Measurements from ENCODE around the gene TNFRSF13B.
"Not testable (repeated sequence)": the region's sequence is repeated elsewhere in the genome, so short reads cannot be mapped to it uniquely, and the experiment has no call there.

The TNFRSF13B gene

DNA sequence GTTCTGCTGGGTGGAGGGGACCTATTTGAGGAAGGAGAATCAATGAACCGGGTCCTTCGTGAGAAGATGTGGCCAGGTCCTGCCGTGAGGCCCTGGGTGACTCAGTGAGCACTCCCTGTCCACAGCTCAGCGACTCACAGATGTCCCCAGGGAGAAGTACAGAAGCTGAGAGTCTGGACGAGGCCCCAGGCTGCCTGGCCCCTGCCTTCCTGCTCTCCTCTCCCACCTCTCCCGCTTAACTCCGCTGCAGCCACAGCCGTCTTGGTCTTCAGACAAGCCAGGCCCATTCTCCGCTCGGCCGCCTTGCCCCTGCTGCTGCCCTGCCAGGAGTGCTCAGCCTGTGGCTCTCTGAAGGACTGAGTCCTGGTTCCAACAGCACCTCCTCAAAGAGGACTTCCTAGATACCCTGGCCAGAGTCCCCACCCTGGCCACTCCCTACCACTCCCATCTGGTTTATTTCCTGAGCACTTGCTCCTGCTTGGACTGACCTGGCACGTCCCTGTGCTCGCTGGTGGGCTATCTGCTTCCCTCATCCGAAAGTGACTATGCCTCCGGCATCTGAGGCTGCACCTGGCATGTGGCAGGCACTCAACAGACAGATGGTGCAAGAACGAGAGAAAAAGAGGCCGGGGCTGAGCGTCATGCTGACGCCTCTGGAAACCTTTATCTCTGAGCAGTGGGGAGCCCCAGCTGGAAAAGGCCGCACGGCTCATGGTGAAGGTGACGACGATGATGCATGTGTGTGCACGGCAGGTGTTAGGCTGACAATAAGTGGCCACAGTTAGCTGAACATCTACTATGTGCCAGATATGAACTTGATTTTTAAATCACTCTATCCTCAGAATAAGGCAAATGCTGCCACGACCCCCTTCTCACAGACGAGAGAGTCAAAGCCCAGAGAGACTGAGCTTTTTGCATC, 9.2 kb upstream of the TNFRSF13B start:
- Histone ChIP-seq H3K27ac (ENCODE audit: insufficient read depth in 1 of 2, low read depth in 1 of 2, low read length in 2 of 2, poor library complexity in 1 of 2, severe bottlenecking in 2 of 2) (no peak overlapping the region), H3K4me3 (ENCODE audit: control insufficient read depth in 1 of 7, extremely low read depth in 1 of 7, insufficient read depth in 4 of 7, low read depth in 2 of 7, low read length in 6 of 7) (no peak overlapping the region), H3K27me3 (replicated peaks in 2 of 5; ENCODE audit: control insufficient read depth in 4 of 5, insufficient read depth in 5 of 5, low read length in 4 of 5) (peaks cover 0 to 3% (median 0%) of the 10 kb centered on the region in 5 experiments), H3K4me1 (ENCODE audit: control extremely low read depth in 1 of 4, control insufficient read depth in 4 of 4, insufficient read depth in 4 of 4, low read length in 3 of 4) (peaks cover 0 to 2% (median 0%) of the 10 kb centered on the region in 4 experiments), H3K36me3 (ENCODE audit: control insufficient read depth in 4 of 4, insufficient read depth in 4 of 4, low read length in 3 of 4) (no peaks in the 10 kb centered on the region), H3K9me3 (ENCODE audit: control extremely low read depth in 1 of 5, control insufficient read depth in 4 of 5, insufficient read depth in 2 of 5, low read depth in 1 of 5, low read length in 4 of 5) (no peaks in the 10 kb centered on the region)
- CTCF ChIA-PET: no interaction called here
- DNase-seq: no peak
- WGBS (ENCODE audit: insufficient coverage): 94% methylated on average over 22 of the region's 26 CpGs
- POLR2A ChIA-PET: no interaction called here

DNA sequence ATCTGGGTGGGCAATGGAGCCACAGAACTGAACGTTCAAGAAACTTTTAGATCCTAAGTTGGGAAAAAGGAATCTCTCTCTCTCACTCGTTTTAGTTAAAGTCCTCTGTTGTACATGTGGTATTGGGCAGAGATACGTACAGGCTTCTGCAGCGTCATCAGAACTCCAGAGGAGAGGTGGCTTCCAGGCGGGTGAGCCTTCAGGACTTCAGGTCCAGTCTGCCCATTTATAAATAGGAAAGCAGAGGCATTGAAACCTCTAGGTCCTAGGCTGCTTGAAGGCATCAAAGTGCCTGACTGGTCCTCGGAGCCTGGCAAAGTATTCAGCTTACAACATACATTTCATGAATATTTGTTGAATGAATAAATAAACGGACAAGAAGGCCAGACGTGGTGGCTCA, 8.1 kb upstream of the TNFRSF13B start:
- no peak overlapping the region for H3K27ac ChIP-seq (ENCODE audit: insufficient read depth in 1 of 2, low read depth in 1 of 2, low read length in 2 of 2, poor library complexity in 1 of 2, severe bottlenecking in 2 of 2)
- H3K36me3 ChIP-seq (ENCODE audit: control insufficient read depth in 4 of 4, insufficient read depth in 4 of 4, low read length in 3 of 4): no peaks in the 10 kb centered on the region
- ChIA-PET POLR2A (no interaction called here), CTCF (no interaction called here)
- H3K27me3 ChIP-seq (replicated peaks in 2 of 5; ENCODE audit: control insufficient read depth in 4 of 5, insufficient read depth in 5 of 5, low read length in 4 of 5): peaks cover 0 to 3% (median 0%) of the 10 kb centered on the region in 5 experiments
- no peak overlapping the region for H3K4me3 ChIP-seq (ENCODE audit: control insufficient read depth in 1 of 7, extremely low read depth in 1 of 7, insufficient read depth in 4 of 7, low read depth in 2 of 7, low read length in 6 of 7)
- DNase-seq: no peak
- no peaks in the 10 kb centered on the region for H3K9me3 ChIP-seq (ENCODE audit: control extremely low read depth in 1 of 5, control insufficient read depth in 4 of 5, insufficient read depth in 2 of 5, low read depth in 1 of 5, low read length in 4 of 5)
- 98% methylated on average over 5 of the region's 8 CpGs for WGBS (ENCODE audit: insufficient coverage)
- peaks cover 0 to 2% (median 0%) of the 10 kb centered on the region in 4 experiments for H3K4me1 ChIP-seq (ENCODE audit: control extremely low read depth in 1 of 4, control insufficient read depth in 4 of 4, insufficient read depth in 4 of 4, low read length in 3 of 4)

DNA sequence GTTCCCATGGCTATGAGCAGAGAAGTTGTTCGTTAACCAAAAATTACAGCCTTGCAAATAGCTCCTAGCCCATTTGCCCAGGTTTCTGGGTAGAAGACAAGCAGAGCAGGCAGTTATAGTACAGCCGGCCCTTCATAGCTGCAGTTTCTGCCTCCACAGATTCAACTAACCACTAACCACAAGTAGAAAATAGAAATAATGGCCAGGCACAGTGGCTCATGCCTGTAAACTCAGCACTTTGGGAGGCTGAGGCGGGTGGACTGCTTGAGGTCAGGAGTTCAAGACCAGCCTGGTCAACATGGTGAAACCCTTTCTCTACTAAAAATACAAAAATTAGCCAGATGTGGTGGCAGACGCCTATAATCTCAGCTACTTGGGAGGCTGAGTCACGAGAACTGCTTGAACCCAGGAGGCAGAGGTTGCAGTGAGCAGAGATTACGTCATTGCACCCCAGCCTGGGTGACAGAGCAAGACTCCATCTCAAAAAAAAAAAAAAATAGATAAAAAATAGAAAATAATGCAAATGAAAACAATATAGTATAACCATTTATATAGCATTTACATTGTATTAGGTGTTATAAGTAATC, 7.4 kb upstream of the TNFRSF13B start:
- H3K9me3 ChIP-seq (ENCODE audit: control extremely low read depth in 1 of 5, control insufficient read depth in 4 of 5, insufficient read depth in 2 of 5, low read depth in 1 of 5, low read length in 4 of 5); H3K4me3 ChIP-seq (ENCODE audit: control insufficient read depth in 1 of 7, extremely low read depth in 1 of 7, insufficient read depth in 4 of 7, low read depth in 2 of 7, low read length in 6 of 7); H3K36me3 ChIP-seq (ENCODE audit: control insufficient read depth in 4 of 4, insufficient read depth in 4 of 4, low read length in 3 of 4); DNase-seq; H3K27me3 ChIP-seq (replicated peaks in 2 of 5; ENCODE audit: control insufficient read depth in 4 of 5, insufficient read depth in 5 of 5, low read length in 4 of 5); POLR2A ChIA-PET; H3K27ac ChIP-seq (ENCODE audit: insufficient read depth in 1 of 2, low read depth in 1 of 2, low read length in 2 of 2, poor library complexity in 1 of 2, severe bottlenecking in 2 of 2); H3K4me1 ChIP-seq (ENCODE audit: control extremely low read depth in 1 of 4, control insufficient read depth in 4 of 4, insufficient read depth in 4 of 4, low read length in 3 of 4): not testable (repeated sequence)
- WGBS (ENCODE audit: insufficient coverage): 100% methylated on average over 4 of the region's 6 CpGs
- CTCF ChIA-PET: interaction anchor here (1.0 kb wide), 1 partner anchor 11 kb away, joined by 4 read pairs; no protein-coding TSS in a partner anchor

DNA sequence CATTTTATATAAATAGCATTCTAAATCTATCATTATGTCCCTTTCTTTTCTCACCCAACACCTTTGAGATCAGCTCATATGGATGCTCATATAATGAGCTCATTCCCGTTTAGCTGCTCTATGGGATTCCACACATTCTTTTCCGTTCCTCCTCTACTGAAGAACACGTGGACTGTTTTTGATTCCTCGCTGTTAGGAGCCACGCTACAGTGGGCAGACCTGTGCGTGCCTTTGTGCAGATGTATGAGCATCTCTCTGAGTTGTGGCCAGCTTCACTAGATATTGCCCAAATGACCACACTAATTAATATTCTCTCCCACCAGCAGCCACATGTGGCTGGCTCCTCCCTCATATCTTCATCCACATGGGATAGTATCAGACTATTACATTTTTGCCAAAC, 6.0 kb upstream of the TNFRSF13B start:
- CTCF ChIA-PET: interaction anchor here (0.7 kb wide), 1 partner anchor 665 kb away, joined by 3 read pairs; no protein-coding TSS in a partner anchor
- no peak for DNase-seq
- WGBS (ENCODE audit: insufficient coverage): 91% methylated on average over 6 of the region's 6 CpGs

DNA sequence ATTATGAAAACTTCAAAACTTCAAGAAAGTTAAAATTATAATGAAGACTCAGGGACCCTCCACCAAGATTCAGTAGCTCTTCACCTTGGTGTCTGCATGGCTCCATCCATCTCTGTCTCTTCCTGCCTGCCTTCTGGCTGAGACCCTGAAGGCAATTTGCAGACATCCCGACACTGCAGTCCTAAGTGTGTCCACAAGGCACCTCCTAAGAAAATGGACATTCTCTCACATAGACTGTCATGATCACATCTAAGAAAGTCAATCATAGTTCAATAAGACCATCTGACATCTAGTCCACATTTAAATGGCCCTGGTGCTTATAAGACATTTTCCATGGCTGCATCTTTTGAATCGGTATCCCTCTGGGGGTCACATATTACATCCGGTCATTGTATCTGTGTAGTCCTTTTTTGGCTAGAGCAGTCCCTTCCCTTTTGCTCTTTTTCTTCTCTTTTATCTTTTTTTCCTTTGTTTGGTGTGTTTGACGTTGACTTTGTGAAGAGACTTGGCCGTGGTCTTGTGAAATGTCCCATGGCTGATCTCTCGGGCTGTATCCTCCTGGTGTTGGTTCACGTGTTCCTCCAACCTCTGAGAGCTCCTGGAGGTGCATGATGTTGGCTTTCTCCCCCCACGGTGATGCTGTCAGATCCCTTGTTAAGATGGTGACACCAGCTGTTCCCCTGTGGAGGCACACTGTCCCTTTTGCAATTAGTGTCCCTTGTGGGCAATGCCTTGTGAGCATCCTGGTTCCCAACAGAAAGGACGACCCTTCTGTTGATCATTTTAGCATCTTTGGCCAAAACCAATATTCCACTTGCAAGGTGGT, 5.0 kb upstream of the TNFRSF13B start:
- Histone ChIP-seq H3K4me3 (ENCODE audit: control insufficient read depth in 1 of 7, extremely low read depth in 1 of 7, insufficient read depth in 4 of 7, low read depth in 2 of 7, low read length in 6 of 7) (no peak overlapping the region), H3K36me3 (ENCODE audit: control insufficient read depth in 4 of 4, insufficient read depth in 4 of 4, low read length in 3 of 4) (no peaks in the 10 kb centered on the region), H3K27me3 (replicated peaks in 2 of 5; ENCODE audit: control insufficient read depth in 4 of 5, insufficient read depth in 5 of 5, low read length in 4 of 5) (peaks cover 0 to 2% (median 0%) of the 10 kb centered on the region in 5 experiments), H3K9me3 (ENCODE audit: control extremely low read depth in 1 of 5, control insufficient read depth in 4 of 5, insufficient read depth in 2 of 5, low read depth in 1 of 5, low read length in 4 of 5) (no peaks in the 10 kb centered on the region), H3K27ac (ENCODE audit: insufficient read depth in 1 of 2, low read depth in 1 of 2, low read length in 2 of 2, poor library complexity in 1 of 2, severe bottlenecking in 2 of 2) (no peak overlapping the region), H3K4me1 (ENCODE audit: control extremely low read depth in 1 of 4, control insufficient read depth in 4 of 4, insufficient read depth in 4 of 4, low read length in 3 of 4) (peaks cover 0 to 2% (median 0%) of the 10 kb centered on the region in 4 experiments)
- ChIA-PET CTCF (interaction anchor here (1.0 kb wide), 1 partner anchor 11 kb away, joined by 3 read pairs; no protein-coding TSS in a partner anchor), POLR2A (no interaction called here)
- DNase-seq: no peak
- WGBS (ENCODE audit: insufficient coverage): 100% methylated on average over 8 of the region's 9 CpGs

More for the DNA sequence above, 6.0 kb upstream of the TNFRSF13B start:
- peaks cover 0 to 2% (median 0%) of the 10 kb centered on the region in 5 experiments for H3K27me3 ChIP-seq (replicated peaks in 2 of 5; ENCODE audit: control insufficient read depth in 4 of 5, insufficient read depth in 5 of 5, low read length in 4 of 5)
- H3K4me3 ChIP-seq (ENCODE audit: control insufficient read depth in 1 of 7, extremely low read depth in 1 of 7, insufficient read depth in 4 of 7, low read depth in 2 of 7, low read length in 6 of 7): no peak overlapping the region
- no peaks in the 10 kb centered on the region for H3K36me3 ChIP-seq (ENCODE audit: control insufficient read depth in 4 of 4, insufficient read depth in 4 of 4, low read length in 3 of 4)
- POLR2A ChIA-PET: no interaction called here
- H3K4me1 ChIP-seq (ENCODE audit: control extremely low read depth in 1 of 4, control insufficient read depth in 4 of 4, insufficient read depth in 4 of 4, low read length in 3 of 4): peaks cover 0 to 2% (median 0%) of the 10 kb centered on the region in 4 experiments
- no peaks in the 10 kb centered on the region for H3K9me3 ChIP-seq (ENCODE audit: control extremely low read depth in 1 of 5, control insufficient read depth in 4 of 5, insufficient read depth in 2 of 5, low read depth in 1 of 5, low read length in 4 of 5)
- H3K27ac ChIP-seq (ENCODE audit: insufficient read depth in 1 of 2, low read depth in 1 of 2, low read length in 2 of 2, poor library complexity in 1 of 2, severe bottlenecking in 2 of 2): no peak overlapping the region

DNA sequence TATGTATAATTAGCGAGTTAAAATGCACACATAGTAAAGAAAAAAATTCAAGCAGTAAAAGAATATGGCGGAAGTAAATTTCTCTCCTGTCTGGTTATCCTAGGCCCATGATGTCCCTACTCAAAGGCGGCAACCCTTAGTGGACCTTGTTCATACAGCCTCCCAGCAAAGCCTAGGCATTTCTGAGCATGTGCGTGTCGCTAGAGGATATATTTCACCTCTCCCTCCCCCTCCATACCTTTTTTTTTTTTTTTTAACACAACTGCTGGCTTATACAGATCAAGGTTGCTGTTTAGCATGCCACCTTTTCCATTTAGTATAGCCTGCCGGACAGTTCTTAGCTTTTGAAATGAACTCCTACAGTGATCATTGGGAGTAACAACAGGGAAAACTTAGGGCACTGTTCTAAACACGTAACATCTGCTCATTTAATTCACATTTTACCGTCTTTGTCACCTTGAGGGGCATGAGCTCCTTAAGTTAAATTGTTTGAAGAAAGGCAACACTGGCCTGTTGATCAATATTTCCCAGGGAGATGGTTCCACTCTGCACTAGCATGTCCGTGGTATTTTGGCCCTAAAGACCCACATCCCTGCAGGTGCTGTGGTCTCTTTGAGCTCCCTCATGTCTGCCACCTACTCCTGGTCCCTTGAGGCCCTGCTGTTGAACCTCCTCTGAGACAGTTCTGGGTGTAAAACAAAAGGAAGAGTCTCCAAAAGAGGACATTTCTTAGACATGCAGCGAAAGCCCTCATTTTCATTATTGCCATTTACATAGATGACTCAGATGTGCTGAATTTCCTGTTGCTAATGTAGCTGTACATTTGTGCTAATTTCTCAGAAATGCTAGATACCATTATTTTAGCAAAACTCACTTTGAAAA, 4.1 kb upstream of the TNFRSF13B start:
- no peaks in the 10 kb centered on the region for H3K36me3 ChIP-seq (ENCODE audit: control insufficient read depth in 4 of 4, insufficient read depth in 4 of 4, low read length in 3 of 4)
- CTCF ChIA-PET: interaction anchor here (1.0 kb wide), 1 partner anchor 11 kb away, joined by 3 read pairs; no protein-coding TSS in a partner anchor

More for the DNA sequence above, 4.1 kb upstream of the TNFRSF13B start:
- no peak for DNase-seq
- H3K4me3 ChIP-seq (ENCODE audit: control insufficient read depth in 1 of 7, extremely low read depth in 1 of 7, insufficient read depth in 4 of 7, low read depth in 2 of 7, low read length in 6 of 7): no peak overlapping the region
- H3K4me1 ChIP-seq (ENCODE audit: control extremely low read depth in 1 of 4, control insufficient read depth in 4 of 4, insufficient read depth in 4 of 4, low read length in 3 of 4): peaks cover 0 to 2% (median 0%) of the 10 kb centered on the region in 4 experiments
- POLR2A ChIA-PET: no interaction called here
- no peaks in the 10 kb centered on the region for H3K9me3 ChIP-seq (ENCODE audit: control extremely low read depth in 1 of 5, control insufficient read depth in 4 of 5, insufficient read depth in 2 of 5, low read depth in 1 of 5, low read length in 4 of 5)
- no peak overlapping the region for H3K27ac ChIP-seq (ENCODE audit: insufficient read depth in 1 of 2, low read depth in 1 of 2, low read length in 2 of 2, poor library complexity in 1 of 2, severe bottlenecking in 2 of 2)
- H3K27me3 ChIP-seq (replicated peaks in 2 of 5; ENCODE audit: control insufficient read depth in 4 of 5, insufficient read depth in 5 of 5, low read length in 4 of 5): no peaks in the 10 kb centered on the region
- WGBS (ENCODE audit: insufficient coverage): 98% methylated on average over 5 of the region's 10 CpGs

Measured in common myeloid progenitor, CD34-positive (primary cell).